GM12878 (cell line): ENCODE results near the gene NCBP1. TPM values are rescaled to one million over a fixed set of nuclear protein-coding genes. Genes with fewer than 3 reads are reported as not detected.

Experiments used
- ATAC-seq: fragments of 200-7000 bp; cut with Tn5 transposase; 3 replicates; pipeline ENCODE4 v1.9.1; 2020; ENCODE audit warnings: mild to moderate bottlenecking, moderate library complexity
- BruUV-seq: library from RNA; stranded (reverse); fragments of 400-500 nt; replicated peaks from 2 replicates; lab custom pipeline; 2021; lab: Mats Ljungman, UMichigan
- CTCF ChIA-PET: fragments of 300-600 bp; sonication (Branson Sonifier 250); formaldehyde crosslinking; extraction: SDS; loops from one replicate; lab custom pipeline; 2021; ENCODE audit warnings: inconsistent platforms; lab: Yijun Ruan, JAX
- POLR2A ChIA-PET: fragments of 350-600 bp; formaldehyde crosslinking; extraction: SDS; loops from one replicate; lab custom pipeline; 2021; ENCODE audit warnings: inconsistent platforms; lab: Charles Lee
- RAD21 ChIA-PET: fragments of 300-600 bp; sonication (Branson Sonifier 250); formaldehyde crosslinking; loops from one replicate; lab custom pipeline; 2023; ENCODE audit warnings: antibody characterized with exemption; ENCODE audit not compliant: unreplicated experiment; lab: Charles Lee
- SMC1A ChIA-PET: fragments of 300-600 bp; sonication (Branson Sonifier 250); formaldehyde crosslinking; loops from one replicate; lab custom pipeline; 2023; ENCODE audit not compliant: unreplicated experiment, uncharacterized antibody; lab: Charles Lee
- DNase-seq: peaks from one replicate; pipeline ENCODE4 v3.0.0-alpha.2; 2011; ENCODE audit warnings: low read depth, low spot score
- FAIRE-seq: peaks from 3 replicates; lab custom pipeline; 2011; peaks lifted over from hg19 to GRCh38; lab: Jason Lieb, UNC
- H2AFZ ChIP-seq: 2 replicates; pipeline ENCODE4 v1.6.0; 2011; ENCODE audit warnings: low read depth, low read length, control low read depth; ENCODE audit not compliant: control insufficient read depth
- H3K27ac ChIP-seq: 2 replicates; pipeline ENCODE4 v1.5.1; 2011; ENCODE audit warnings: control low read depth; ENCODE audit not compliant: control insufficient read depth, insufficient read depth
- H3K27me3 ChIP-seq, 2 experiments: replicated peaks in 1 of 2; 2 replicates each; pipeline versions ENCODE4 v1.6.0 to v1.6.1; 2011; ENCODE audit warnings: low read length in 1 of 2; ENCODE audit not compliant: control insufficient read depth in 2 of 2, insufficient read depth in 2 of 2
- H3K36me3 ChIP-seq, 2 experiments: 2 replicates each; pipeline ENCODE4 v1.5.1; 2011; ENCODE audit warnings: low read length in 1 of 2; ENCODE audit not compliant: control insufficient read depth in 2 of 2, insufficient read depth in 2 of 2
- H3K4me1 ChIP-seq: 2 replicates; pipeline ENCODE4 v1.6.1; 2011; ENCODE audit warnings: mild to moderate bottlenecking, low read length, moderate library complexity, mixed read lengths; ENCODE audit not compliant: control insufficient read depth, insufficient read depth
- H3K4me2 ChIP-seq: 2 replicates; pipeline ENCODE4 v1.6.0; 2011; ENCODE audit warnings: control low read depth; ENCODE audit not compliant: control insufficient read depth, insufficient read depth
- H3K4me3 ChIP-seq: fragments of 200-600 bp; sonication (generic); 2 replicates; pipeline ENCODE4 v1.5.1; 2016
- H3K79me2 ChIP-seq: 2 replicates; pipeline ENCODE4 v1.6.0; 2011; ENCODE audit warnings: low read length; ENCODE audit not compliant: control insufficient read depth, insufficient read depth
- H3K9ac ChIP-seq: 2 replicates; pipeline ENCODE4 v1.8.0; 2011; ENCODE audit warnings: low read length, control low read depth, mixed read lengths; ENCODE audit not compliant: control insufficient read depth, insufficient read depth
- H3K9me3 ChIP-seq: replicated peaks from 3 replicates; pipeline ENCODE4 v1.5.1; 2011; ENCODE audit warnings: mild to moderate bottlenecking, low read length; ENCODE audit not compliant: control insufficient read depth, insufficient read depth
- H4K20me1 ChIP-seq: 2 replicates; pipeline ENCODE4 v1.6.0; 2011; ENCODE audit not compliant: control insufficient read depth, insufficient read depth
- CEBPB ChIP-seq, 2 experiments: fragments of 150-350 bp in 1 of 2; IDR thresholded peaks; 2 replicates each; pipeline ENCODE4 v1.6.1; 2012 to 2014; ENCODE audit warnings: low read depth in 2 of 2, low read length in 2 of 2, borderline replicate concordance in 1 of 2, inconsistent platforms in 1 of 2
- EED ChIP-seq: sonication (generic); IDR thresholded peaks from 2 replicates; pipeline ENCODE4 v1.6.1; 2016; ENCODE audit warnings: antibody characterized with exemption, low read depth
- FOS ChIP-seq: IDR thresholded peaks from 3 replicates; pipeline ENCODE4 v1.6.1; 2011; ENCODE audit warnings: borderline replicate concordance; ENCODE audit not compliant: insufficient read length; ENCODE audit errors: extremely low read depth
- HDAC6 ChIP-seq: fragments of 200-600 bp; sonication (generic); IDR thresholded peaks from one replicate; pipeline ENCODE4 v1.8.0; 2017; ENCODE audit warnings: antibody characterized with exemption; ENCODE audit not compliant: unreplicated experiment
- IKZF1 ChIP-seq: fragments of 450-650 bp; conservative IDR thresholded peaks from 2 replicates; pipeline ENCODE4 v1.6.1; 2017; ENCODE audit warnings: antibody characterized with exemption, mild to moderate bottlenecking
- NBN ChIP-seq: fragments of 450-650 bp; IDR thresholded peaks from 2 replicates; pipeline ENCODE4 v1.6.1; 2016
- NR2F1 ChIP-seq: fragments of 450-650 bp; conservative IDR thresholded peaks from 2 replicates; pipeline ENCODE4 v1.6.1; 2017; ENCODE audit warnings: mild to moderate bottlenecking
- SMC3 ChIP-seq: IDR thresholded peaks from 2 replicates; pipeline ENCODE4 v1.6.1; 2011; ENCODE audit warnings: low read length, improper control_type of control experiment, borderline replicate concordance
- STAT3 ChIP-seq: IDR thresholded peaks from 2 replicates; pipeline ENCODE4 v1.6.1; 2011; ENCODE audit warnings: low read depth, low read length, improper control_type of control experiment
- TCF7 ChIP-seq: IDR thresholded peaks from 2 replicates; pipeline ENCODE4 v1.6.1; 2014; ENCODE audit warnings: antibody characterized with exemption, borderline replicate concordance
- WRNIP1 ChIP-seq: IDR thresholded peaks from 2 replicates; pipeline ENCODE4 v1.6.1; 2011; ENCODE audit warnings: low read depth, low read length, improper control_type of control experiment, borderline replicate concordance
- ZSCAN29 ChIP-seq: fragments of 450-650 bp; IDR thresholded peaks from 2 replicates; pipeline ENCODE4 v1.6.1; 2017; ENCODE audit warnings: mild to moderate bottlenecking, moderate library complexity
- WGBS: methylation state at CpG from one replicate; pipeline ENCODE4 v1.1.6; 2016; ENCODE audit warnings: low lambda C conversion rate; ENCODE audit not compliant: insufficient replicate concordance, insufficient coverage; ENCODE audit errors: missing lambda C conversion rate; 5-methylcytosine and 5-hydroxymethylcytosine counted together
- in situ Hi-C: fragments of 300-500 bp; cut with MboI; formaldehyde crosslinking; loops from 9 replicates; pipeline ENCODE4 v1.14.3; 2018; ENCODE audit warnings: mixed read lengths
- intact Hi-C: fragments of 100-400 bp; cut with micrococcal nuclease; formaldehyde crosslinking; loops from one replicate; pipeline ENCODE4 v1.14.2; 2022; ENCODE audit not compliant: unreplicated experiment
- polyA plus RNA-seq, 11 experiments: library from polyadenylated mRNA; depleted of rRNA in 4 of 11; unstranded in 6 of 11; stranded (reverse) in 5 of 11; fragments of >200 nt; fragmentation: Nextera tagmentation in 4 of 11; fragmentation: Illumina TruSeq in 1 of 11; extraction: Ambion mirVana in 4 of 11; extraction: Trizol in 1 of 11; gene quantifications; 1 replicate in 1 of 11; 2 replicates in 10 of 11; pipeline versions ENCODE4 v1.2.1 to v1.2.3, GENCODE V29; 2011 to 2016; ENCODE audit warnings: inconsistent platforms in 2 of 11, missing spikeins in 2 of 11, low read depth in 1 of 11
- total RNA-seq, 4 experiments: library from RNA; depleted of rRNA in 3 of 4; stranded (reverse); fragments of >200 nt in 3 of 4; fragmentation: Illumina TruSeq in 1 of 4; extraction: Trizol in 1 of 4; gene quantifications; 2 replicates each; pipeline versions ENCODE4 v1.2.1 to v1.2.3, GENCODE V29; 2013 to 2021
- TF ChIP-seq, protein P1 (sequence below): IDR thresholded peaks from 2 replicates; pipeline ENCODE4 v1.6.1; 2012; ENCODE audit warnings: improper control_type of control experiment, low read depth, low read length; ENCODE audit not compliant: insufficient replicate concordance
- TF ChIP-seq, protein P2 (sequence below): fragments of 450-650 bp; formaldehyde crosslinking; IDR thresholded peaks from 2 replicates; pipeline ENCODE4 v1.4.0; 2020; ENCODE audit warnings: mild to moderate bottlenecking, moderate library complexity
- TF ChIP-seq, protein P3 (sequence below): fragments of 450-650 bp; IDR thresholded peaks from 2 replicates; pipeline ENCODE4 v1.6.1; 2017; ENCODE audit warnings: mild to moderate bottlenecking

The NCBP1 gene
- total and polyA plus RNA-seq, 10 of the 15 experiments (the other 5 are each of a cell fraction or from before 2014, with no cell fraction given) = 14.7 to 70.9 (median 36.0) TPM

DNA sequence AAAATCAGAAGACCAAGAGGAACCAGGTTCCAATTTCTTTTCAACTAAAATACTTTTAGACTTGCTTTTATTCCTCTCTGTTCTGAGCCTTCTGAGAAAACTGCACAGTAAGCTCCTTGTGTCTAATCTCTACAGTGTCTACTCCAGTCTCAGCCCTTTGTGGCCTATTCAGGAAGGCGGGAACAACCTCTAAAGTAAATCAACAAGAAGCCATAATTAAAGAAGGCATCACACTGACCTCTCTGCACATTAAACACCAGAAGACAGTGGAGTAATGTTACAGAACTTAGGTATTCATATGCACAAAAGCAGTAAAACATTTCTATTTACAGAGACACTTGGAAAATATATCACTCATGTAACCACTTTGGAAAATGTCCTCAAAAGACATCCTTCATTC is 48.6 kb downstream of the NCBP1 start:
- DNase-seq = no peak
- WGBS = 96% methylated on average over 1 of the region's 1 CpG
- RAD21 ChIA-PET = no interaction called here
- intact Hi-C loops (no loop called here), in situ Hi-C loops (no loop called here)
- TF ChIP-seq FOS = no peak
- no peak for TF ChIP-seq STAT3
- TF ChIP-seq SMC3 = no peak
- TF ChIP-seq, protein P1, sequence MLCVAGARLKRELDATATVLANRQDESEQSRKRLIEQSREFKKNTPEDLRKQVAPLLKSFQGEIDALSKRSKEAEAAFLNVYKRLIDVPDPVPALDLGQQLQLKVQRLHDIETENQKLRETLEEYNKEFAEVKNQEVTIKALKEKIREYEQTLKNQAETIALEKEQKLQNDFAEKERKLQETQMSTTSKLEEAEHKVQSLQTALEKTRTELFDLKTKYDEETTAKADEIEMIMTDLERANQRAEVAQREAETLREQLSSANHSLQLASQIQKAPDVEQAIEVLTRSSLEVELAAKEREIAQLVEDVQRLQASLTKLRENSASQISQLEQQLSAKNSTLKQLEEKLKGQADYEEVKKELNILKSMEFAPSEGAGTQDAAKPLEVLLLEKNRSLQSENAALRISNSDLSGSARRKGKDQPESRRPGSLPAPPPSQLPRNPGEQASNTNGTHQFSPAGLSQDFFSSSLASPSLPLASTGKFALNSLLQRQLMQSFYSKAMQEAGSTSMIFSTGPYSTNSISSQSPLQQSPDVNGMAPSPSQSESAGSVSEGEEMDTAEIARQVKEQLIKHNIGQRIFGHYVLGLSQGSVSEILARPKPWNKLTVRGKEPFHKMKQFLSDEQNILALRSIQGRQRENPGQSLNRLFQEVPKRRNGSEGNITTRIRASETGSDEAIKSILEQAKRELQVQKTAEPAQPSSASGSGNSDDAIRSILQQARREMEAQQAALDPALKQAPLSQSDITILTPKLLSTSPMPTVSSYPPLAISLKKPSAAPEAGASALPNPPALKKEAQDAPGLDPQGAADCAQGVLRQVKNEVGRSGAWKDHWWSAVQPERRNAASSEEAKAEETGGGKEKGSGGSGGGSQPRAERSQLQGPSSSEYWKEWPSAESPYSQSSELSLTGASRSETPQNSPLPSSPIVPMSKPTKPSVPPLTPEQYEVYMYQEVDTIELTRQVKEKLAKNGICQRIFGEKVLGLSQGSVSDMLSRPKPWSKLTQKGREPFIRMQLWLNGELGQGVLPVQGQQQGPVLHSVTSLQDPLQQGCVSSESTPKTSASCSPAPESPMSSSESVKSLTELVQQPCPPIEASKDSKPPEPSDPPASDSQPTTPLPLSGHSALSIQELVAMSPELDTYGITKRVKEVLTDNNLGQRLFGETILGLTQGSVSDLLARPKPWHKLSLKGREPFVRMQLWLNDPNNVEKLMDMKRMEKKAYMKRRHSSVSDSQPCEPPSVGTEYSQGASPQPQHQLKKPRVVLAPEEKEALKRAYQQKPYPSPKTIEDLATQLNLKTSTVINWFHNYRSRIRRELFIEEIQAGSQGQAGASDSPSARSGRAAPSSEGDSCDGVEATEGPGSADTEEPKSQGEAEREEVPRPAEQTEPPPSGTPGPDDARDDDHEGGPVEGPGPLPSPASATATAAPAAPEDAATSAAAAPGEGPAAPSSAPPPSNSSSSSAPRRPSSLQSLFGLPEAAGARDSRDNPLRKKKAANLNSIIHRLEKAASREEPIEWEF = no peak
- TF ChIP-seq, protein P2, sequence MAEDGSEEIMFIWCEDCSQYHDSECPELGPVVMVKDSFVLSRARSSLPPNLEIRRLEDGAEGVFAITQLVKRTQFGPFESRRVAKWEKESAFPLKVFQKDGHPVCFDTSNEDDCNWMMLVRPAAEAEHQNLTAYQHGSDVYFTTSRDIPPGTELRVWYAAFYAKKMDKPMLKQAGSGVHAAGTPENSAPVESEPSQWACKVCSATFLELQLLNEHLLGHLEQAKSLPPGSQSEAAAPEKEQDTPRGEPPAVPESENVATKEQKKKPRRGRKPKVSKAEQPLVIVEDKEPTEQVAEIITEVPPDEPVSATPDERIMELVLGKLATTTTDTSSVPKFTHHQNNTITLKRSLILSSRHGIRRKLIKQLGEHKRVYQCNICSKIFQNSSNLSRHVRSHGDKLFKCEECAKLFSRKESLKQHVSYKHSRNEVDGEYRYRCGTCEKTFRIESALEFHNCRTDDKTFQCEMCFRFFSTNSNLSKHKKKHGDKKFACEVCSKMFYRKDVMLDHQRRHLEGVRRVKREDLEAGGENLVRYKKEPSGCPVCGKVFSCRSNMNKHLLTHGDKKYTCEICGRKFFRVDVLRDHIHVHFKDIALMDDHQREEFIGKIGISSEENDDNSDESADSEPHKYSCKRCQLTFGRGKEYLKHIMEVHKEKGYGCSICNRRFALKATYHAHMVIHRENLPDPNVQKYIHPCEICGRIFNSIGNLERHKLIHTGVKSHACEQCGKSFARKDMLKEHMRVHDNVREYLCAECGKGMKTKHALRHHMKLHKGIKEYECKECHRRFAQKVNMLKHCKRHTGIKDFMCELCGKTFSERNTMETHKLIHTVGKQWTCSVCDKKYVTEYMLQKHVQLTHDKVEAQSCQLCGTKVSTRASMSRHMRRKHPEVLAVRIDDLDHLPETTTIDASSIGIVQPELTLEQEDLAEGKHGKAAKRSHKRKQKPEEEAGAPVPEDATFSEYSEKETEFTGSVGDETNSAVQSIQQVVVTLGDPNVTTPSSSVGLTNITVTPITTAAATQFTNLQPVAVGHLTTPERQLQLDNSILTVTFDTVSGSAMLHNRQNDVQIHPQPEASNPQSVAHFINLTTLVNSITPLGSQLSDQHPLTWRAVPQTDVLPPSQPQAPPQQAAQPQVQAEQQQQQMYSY = no peak
- TF ChIP-seq CEBPB (IDR thresholded peaks at IDR 0.05; ENCODE audit: borderline replicate concordance in 1 of 2, low read depth in 2 of 2, low read length in 2 of 2) = no peak
- TF ChIP-seq WRNIP1 = no peak
- TF ChIP-seq EED = no peak
- TF ChIP-seq, protein P3, sequence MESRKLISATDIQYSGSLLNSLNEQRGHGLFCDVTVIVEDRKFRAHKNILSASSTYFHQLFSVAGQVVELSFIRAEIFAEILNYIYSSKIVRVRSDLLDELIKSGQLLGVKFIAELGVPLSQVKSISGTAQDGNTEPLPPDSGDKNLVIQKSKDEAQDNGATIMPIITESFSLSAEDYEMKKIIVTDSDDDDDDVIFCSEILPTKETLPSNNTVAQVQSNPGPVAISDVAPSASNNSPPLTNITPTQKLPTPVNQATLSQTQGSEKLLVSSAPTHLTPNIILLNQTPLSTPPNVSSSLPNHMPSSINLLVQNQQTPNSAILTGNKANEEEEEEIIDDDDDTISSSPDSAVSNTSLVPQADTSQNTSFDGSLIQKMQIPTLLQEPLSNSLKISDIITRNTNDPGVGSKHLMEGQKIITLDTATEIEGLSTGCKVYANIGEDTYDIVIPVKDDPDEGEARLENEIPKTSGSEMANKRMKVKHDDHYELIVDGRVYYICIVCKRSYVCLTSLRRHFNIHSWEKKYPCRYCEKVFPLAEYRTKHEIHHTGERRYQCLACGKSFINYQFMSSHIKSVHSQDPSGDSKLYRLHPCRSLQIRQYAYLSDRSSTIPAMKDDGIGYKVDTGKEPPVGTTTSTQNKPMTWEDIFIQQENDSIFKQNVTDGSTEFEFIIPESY = no peak
- TF ChIP-seq TCF7 = no peak
- TF ChIP-seq NR2F1 = no peak
- TF ChIP-seq NBN = no peak
- TF ChIP-seq IKZF1 = no peak
- no peak for TF ChIP-seq HDAC6
- TF ChIP-seq ZSCAN29 = no peak
- Histone ChIP-seq H3K4me2 (no peak overlapping the region), H4K20me1 (no peaks in the 10 kb centered on the region), H3K27me3 (no peaks in the 10 kb centered on the region), H3K36me3 (peaks cover 1 to 16% of the 10 kb centered on the region in 2 experiments), H3K9ac (no peak overlapping the region), H3K27ac (no peak overlapping the region), H3K4me3 (no peak overlapping the region), H3K79me2 (no peaks in the 10 kb centered on the region), H2AFZ (no peak overlapping the region), H3K9me3 (no peaks in the 10 kb centered on the region), H3K4me1 (no peaks in the 10 kb centered on the region)
- no TSS peak for BruUV-seq
- CTCF ChIA-PET = interaction anchor here (0.6 to 1.3 kb wide), 2 partner anchors 19 to 1094 kb away, joined by 3 to 4 read pairs; no protein-coding TSS in a partner anchor
- POLR2A ChIA-PET = no interaction called here
- no peak for FAIRE-seq
- SMC1A ChIA-PET = interaction anchor here (0.6 to 1.4 kb wide), 2 partner anchors 10 to 51 kb away, joined by 3 to 4 read pairs; no protein-coding TSS in a partner anchor
- ATAC-seq = no peak
